T-helper 22 cell (primary cell): ENCODE measurements around the gene AMBP.
"Not testable (repeated sequence)": the region's sequence is repeated elsewhere in the genome, so short reads cannot be mapped to it uniquely, and the experiment has no call there.

ENCODE experiments used
- DNase-seq: peaks from one replicate; pipeline ENCODE4 v3.0.0-alpha.2; 2020; ENCODE audit warnings: low read depth

The AMBP gene

GRCh38 chr9:114091711-114092110 is 13.6 kb upstream of the AMBP start:
- no peak for DNase-seq

DNA sequence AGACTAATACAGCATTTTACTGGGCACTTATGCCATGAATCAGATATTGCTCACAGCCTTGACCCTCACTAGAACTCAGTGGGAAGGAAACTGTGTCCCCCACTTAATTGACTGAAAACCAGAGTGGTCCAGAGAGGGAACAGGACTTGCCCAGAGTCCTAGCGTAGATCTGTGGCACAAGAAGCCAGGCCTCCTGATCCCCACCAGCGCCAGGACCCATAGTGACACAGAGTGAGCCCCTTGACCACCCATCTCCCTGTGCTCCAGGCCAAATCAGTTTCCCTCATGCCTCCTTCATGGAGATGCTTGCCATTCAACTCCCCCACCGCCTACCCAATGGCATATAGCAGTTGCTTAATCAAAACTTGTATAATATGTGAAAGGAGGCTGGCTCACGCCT is 12.7 kb upstream of the AMBP start:
- DNase-seq: no peak

DNA sequence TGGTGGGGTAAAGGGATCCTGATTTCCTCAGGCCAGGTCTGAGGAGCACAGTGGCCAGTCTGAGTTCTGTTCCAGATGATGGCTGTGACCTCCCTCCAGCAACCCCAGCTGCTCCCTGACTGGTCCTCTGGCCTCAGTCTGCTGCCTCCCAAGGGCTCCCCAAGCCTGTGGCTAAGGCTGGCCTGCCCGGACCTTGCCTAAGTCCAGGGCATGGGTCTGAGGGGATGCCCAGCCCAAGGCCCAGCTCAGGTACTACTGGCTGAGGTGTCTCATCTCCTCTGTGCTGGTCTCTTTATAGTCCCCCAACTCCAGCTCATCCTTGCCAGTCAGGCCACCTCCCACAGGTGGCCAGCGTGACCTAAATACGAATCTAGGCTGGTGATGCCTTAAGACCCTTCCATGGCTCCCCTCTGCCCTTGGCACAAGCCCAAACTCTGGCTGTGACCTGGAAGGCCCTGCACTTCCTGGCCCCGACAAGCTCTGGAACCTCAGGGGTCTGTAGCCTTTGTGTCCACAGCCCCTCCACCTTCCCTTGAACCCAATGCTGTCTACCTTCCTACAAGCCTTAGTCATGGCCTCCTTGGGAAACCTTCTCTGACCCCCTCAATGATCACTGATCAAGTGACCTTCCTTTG is 11.2 kb upstream of the AMBP start:
- no peak for DNase-seq

- no peak for DNase-seq
Measured at GRCh38 chr9:114088571-114089170, 10.6 kb upstream of the AMBP start.

DNA sequence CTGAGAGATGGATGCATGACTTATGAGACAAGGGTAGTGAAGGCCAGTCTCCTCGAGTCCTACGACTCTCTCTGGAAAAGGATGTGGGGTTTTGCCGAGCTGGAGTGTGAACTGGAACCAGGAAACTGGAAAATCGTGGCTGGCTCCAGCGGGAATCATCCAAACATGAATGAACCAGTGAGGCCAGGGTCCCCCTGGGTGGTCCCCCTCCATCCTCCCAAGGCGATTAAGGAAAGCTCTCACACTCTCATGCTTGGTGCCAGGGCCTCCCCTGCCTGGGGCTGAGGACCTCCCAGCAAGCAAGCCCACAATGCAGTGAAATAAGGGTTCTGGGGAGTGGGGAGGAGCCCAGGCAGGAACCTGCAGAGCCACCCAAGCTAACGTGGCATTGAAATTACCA is 9.6 kb upstream of the AMBP start:
- DNase-seq: no peak

GRCh38 chr9:114086607-114087006 is 8.5 kb upstream of the AMBP start:
- no peak for DNase-seq

- no peak for DNase-seq
Measured at GRCh38 chr9:114086009-114086408, 7.9 kb upstream of the AMBP start.

- DNase-seq: no peak
Measured at GRCh38 chr9:114085387-114085789, 7.3 kb upstream of the AMBP start.

DNA sequence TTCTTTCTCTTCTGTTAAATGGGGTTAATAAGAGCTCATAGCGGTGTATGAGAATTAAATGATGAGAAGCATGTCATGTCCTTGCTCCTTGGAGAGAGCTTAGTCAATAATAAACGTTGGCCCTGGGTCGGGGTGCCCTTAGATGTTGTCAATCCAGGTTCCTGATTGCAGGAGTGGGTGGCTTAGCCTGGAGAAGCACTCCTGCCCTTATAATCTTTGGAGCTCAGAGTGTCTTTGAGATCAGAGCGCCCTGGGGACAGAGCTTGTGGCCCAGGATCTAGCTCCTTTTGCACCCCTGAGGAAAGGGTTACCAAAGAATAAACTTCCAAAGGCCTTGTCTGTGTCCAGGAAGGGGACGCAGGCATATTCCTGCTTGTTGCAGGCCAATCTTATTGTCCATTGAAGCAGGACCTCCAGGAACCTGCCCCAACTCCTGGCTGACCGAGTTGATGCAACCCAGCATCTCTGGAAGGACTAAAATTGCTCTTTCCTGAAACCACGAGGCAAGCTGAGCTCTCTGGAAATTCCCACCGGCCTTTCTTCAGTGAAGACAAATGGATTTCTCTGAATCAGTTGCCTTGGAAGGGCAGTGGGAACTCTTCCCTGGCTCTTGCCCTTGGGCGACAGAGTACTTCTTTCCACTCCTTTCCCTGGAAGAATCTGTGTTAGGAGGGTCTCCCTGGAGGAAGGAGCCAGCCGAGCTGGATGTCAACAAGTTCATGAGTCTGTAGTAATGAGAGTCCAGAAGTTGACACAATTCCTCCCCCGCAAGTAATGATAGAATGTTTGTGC is 6.4 kb upstream of the AMBP start:
- no peak for DNase-seq

GRCh38 chr9:114083666-114084065 is 5.6 kb upstream of the AMBP start:
- no peak for DNase-seq

DNA sequence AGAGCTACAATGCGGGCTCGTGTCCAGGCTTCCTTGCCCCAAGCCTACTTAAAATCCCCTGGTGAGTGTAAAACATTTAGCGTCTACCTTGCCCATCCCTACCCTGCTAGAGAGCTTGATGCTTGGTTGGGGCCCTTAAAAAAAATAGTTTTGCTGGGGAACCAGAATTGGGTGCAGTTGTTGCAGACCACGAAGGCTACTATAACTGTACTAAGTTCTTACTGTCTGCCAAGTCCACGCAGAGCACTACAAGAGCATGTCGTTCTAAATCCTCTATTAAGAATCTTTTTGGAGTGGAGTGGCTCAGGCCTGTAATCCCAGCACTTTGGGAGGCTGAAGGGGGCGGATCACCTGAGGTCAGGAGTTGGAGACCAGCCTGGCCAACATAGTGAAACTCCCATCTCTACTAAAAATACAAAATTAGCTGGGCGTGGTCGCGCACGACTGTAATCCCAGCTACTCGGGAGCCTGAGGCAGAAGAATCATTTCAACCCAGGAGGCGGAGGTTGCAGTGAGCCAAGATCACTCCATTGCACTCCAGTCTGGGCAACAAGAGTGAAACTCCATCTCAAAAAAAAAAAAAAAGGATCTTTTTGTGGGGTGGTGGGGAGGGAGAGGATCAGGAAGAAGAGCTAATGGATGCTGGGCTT is 4.8 kb upstream of the AMBP start:
- DNase-seq: not testable (repeated sequence)

GRCh38 chr9:114082017-114082762 is 4.1 kb upstream of the AMBP start:
- DNase-seq: peak; percentile 22

GRCh38 chr9:114081441-114082016 is 3.4 kb upstream of the AMBP start:
- DNase-seq: no peak

- no peak for DNase-seq
Measured at GRCh38 chr9:114080773-114081440, 2.8 kb upstream of the AMBP start.

DNA sequence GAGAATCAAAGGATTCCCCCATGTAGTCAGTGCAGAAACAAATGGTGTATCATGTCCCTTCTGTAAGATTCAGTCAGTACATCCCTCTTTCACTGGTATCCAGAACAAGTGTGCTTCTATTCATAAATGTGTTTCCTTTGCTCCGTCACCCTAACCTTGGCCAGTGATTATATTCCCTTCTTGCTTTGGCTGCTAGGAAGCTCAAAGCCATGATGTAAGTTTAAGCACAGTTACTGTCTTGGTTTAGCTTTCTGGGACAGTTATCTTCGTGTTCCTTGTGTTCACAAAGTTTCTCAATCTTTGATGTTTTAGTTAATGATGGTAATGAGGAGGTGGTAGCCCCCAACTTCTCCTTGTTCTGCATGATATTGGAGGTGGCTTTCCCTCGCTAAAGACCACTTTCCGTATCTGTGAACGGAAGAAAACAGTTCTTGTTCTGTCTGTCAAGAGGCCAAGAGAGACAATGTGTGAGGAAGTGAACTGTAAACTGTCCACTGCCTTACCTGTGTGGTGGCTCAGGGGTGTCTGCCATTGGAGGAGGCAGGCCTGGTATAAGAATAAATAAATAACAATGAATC is 2.2 kb upstream of the AMBP start:
- DNase-seq: no peak

DNA sequence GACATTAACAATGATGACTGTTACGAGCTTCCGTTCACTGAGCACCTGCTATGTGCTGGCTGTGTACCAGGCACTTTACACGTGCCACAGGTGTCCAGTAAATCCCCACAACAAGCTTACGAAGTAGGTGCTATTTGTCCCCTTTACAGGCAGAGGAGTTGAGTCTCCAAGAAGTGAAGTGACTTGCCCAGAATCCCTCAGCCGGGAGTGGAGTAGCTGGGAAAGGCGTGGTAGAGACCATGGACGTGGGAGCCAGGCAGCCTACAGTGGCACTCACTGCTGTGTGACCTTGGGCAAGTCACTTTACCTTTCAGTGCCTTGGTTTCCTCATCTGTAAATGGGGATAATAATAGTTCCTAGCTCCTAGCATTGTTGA is 669 bp upstream of the AMBP start:
- DNase-seq: no peak

DNA sequence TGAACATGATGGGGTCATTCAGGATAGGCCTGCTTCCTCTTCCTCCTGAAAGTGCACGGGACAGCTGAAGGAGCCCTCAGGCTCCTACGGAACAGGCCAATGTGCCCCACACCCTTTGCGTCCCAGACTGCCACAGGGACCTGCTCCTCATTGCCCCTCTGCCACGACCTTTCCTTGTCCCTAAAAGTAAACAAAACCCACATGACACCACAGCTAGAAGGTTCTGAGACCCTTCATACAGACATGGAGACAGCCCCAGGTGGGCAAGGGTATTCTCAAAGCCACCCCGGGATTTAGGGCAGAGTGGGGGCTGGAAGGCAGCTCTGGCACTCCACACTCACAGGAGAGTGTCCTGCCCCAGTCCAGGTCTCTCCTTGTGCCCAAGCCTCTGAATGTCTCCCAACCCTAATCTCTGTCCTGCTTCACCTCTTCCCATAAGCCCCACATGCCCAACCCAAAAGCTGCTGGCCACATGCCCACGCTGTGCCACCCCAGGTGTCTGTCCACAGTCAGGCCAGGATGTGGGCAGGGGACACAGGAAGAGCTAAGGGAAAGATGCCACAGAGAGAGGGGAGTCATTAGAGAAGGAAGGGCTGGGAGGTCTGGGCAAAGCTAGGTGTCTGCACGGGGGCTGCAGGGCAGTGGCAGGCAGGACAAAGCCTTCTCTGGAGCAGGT is 800 bp downstream of the AMBP start:
- no peak for DNase-seq

DNA sequence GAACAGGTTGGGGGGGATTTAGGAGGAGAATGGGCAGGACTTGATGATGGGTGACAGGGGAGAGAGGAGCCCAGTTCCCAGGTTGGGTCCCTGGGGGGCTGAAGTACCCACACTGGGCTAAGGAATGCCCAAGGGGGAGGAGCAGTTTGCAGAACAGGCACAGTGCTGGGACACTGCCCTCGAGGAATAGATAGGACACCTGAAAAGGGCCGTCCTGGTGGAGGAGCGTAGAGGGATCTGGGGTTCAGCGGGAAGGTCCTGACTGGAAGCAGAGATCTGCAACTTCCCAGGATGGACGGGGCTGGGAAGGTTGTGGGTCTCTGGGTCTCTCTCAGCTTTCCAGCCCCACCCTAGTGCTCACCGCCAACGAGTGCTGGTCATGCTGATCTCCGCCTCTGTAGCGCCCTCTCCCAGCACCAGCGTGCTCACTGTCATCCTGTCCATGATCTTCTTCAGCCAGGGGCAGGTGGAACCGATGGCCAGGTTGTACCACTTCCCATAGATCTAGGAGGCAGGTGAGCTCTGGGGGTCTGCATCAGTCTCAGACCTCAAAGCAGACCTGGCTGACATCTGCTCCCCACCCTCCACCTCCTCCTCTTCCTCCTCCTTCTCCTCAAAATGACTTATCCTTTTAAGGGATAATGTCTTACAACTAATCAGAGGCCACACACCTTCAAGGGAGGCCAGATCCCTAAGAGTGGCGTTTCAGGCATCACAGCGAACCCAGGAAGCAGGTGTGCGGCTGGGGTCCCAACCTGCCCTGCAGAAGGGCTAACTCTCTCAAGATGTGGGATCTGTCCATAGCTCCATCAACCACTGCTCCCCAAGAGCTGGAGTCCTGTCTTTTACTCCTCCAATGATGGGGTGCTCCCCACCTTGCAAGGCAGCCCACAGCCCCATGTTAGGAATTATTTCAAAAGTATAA is 1.6 kb downstream of the AMBP start:
- no peak for DNase-seq

- no peak for DNase-seq
Measured at GRCh38 chr9:114075602-114076001, 2.5 kb downstream of the AMBP start.
